HAP-1 (cell line): Measurements from ENCODE around the gene P2RY2.

Experiments used
- DNase-seq, 2 experiments: peaks; one replicate each; pipeline ENCODE4 v3.0.0-alpha.2; 2016 to 2020; ENCODE audit warnings: low spot score in 2 of 2
- H3K27me3 ChIP-seq: fragments of 250-450 bp; sonication (Bioruptor Pico); 2 replicates; pipeline ENCODE4 v1.5.1; 2020; ENCODE audit warnings: low read depth, mild to moderate bottlenecking, moderate library complexity
- H3K36me3 ChIP-seq: fragments of 250-450 bp; sonication (Bioruptor Pico); replicated peaks from 2 replicates; pipeline ENCODE4 v1.5.1; 2020; ENCODE audit warnings: mild to moderate bottlenecking
- H3K4me1 ChIP-seq: fragments of 250-450 bp; sonication (Bioruptor Pico); 2 replicates; pipeline ENCODE4 v1.5.1; 2020; ENCODE audit warnings: mild to moderate bottlenecking
- H3K4me3 ChIP-seq: fragments of 250-450 bp; sonication (Bioruptor Pico); 2 replicates; pipeline ENCODE4 v1.5.1; 2020; ENCODE audit warnings: mild to moderate bottlenecking, moderate library complexity
- H3K9me3 ChIP-seq: fragments of 250-450 bp; sonication (Bioruptor Pico); 2 replicates; pipeline ENCODE4 v1.5.1; 2020; ENCODE audit warnings: mild to moderate bottlenecking, moderate library complexity
- in situ Hi-C: fragments of 300-500 bp; cut with MboI; formaldehyde crosslinking; loops from 3 replicates; pipeline ENCODE4 v1.14.3; 2020; ENCODE audit warnings: low sequenced_read_pairs, inconsistent platforms, mixed read lengths

P2RY2 gene

GRCh38 chr11:73218106-73218829 lies at the start of gene P2RY2:
Gene P2RY2, plus strand, starts transcription at chr11:73218281. Its CDS starts 15,879 bp downstream, at chr11:73234160.
- in situ Hi-C loops, result no loop called here
- Histone ChIP-seq H3K4me3 (peak within 1 kb of the TSS; percentile 43), H3K4me1 (no peaks in the 10 kb centered on the region; the same call in 1 of the 2 replicates), H3K27me3 (no peaks in the 10 kb centered on the region), H3K36me3 (no peaks in the 10 kb centered on the region), H3K9me3 (no peaks in the 10 kb centered on the region)
- DNase-seq, result peak; percentile 59 to 88

GRCh38 chr11:73168925-73169579 lies 49.0 kb upstream of the P2RY2 start:
- H3K27me3 ChIP-seq, result no peaks in the 10 kb centered on the region
- H3K9me3 ChIP-seq, result no peaks in the 10 kb centered on the region
- H3K4me3 ChIP-seq, result no peak overlapping the region
- in situ Hi-C loops, result no loop called here
- H3K4me1 ChIP-seq, result no peaks in the 10 kb centered on the region
- H3K36me3 ChIP-seq, result no peaks in the 10 kb centered on the region
- DNase-seq, result no peak

- Histone ChIP-seq H3K9me3 (no peaks in the 10 kb centered on the region), H3K27me3 (no peaks in the 10 kb centered on the region), H3K4me1 (no peaks in the 10 kb centered on the region), H3K4me3 (no peak overlapping the region), H3K36me3 (no peaks in the 10 kb centered on the region)
- in situ Hi-C loops, result no loop called here
- no peak for DNase-seq
These were observed 47.9 kb upstream of the P2RY2 start for GRCh38 chr11:73170140-73170539.

GRCh38 chr11:73171436-73172161 lies 46.5 kb upstream of the P2RY2 start:
- no peaks in the 10 kb centered on the region for H3K27me3 ChIP-seq
- H3K9me3 ChIP-seq, result no peaks in the 10 kb centered on the region
- in situ Hi-C loops, result no loop called here
- H3K4me1 ChIP-seq, result no peaks in the 10 kb centered on the region
- DNase-seq, result no peak
- no peak overlapping the region for H3K4me3 ChIP-seq
- H3K36me3 ChIP-seq, result no peaks in the 10 kb centered on the region

GRCh38 chr11:73172992-73173656 lies 45.0 kb upstream of the P2RY2 start:
- no peaks in the 10 kb centered on the region for H3K36me3 ChIP-seq
- DNase-seq, result no peak

GRCh38 chr11:73173755-73174494 lies 44.2 kb upstream of the P2RY2 start:
- H3K27me3 ChIP-seq, result no peaks in the 10 kb centered on the region

More at GRCh38 chr11:73172992-73173656, 45.0 kb upstream of the P2RY2 start:
- Histone ChIP-seq H3K4me1 (no peaks in the 10 kb centered on the region), H3K9me3 (no peaks in the 10 kb centered on the region), H3K27me3 (no peaks in the 10 kb centered on the region), H3K4me3 (no peak overlapping the region)
- in situ Hi-C loops, result no loop called here

GRCh38 chr11:73174495-73174791 lies 43.6 kb upstream of the P2RY2 start:
- Histone ChIP-seq H3K27me3 (no peaks in the 10 kb centered on the region), H3K4me3 (no peak overlapping the region), H3K36me3 (no peaks in the 10 kb centered on the region), H3K4me1 (no peaks in the 10 kb centered on the region), H3K9me3 (no peaks in the 10 kb centered on the region)
- in situ Hi-C loops, result no loop called here
- DNase-seq, result no peak

More at GRCh38 chr11:73173755-73174494, 44.2 kb upstream of the P2RY2 start:
- no peak for DNase-seq
- Histone ChIP-seq H3K4me1 (no peaks in the 10 kb centered on the region), H3K36me3 (no peaks in the 10 kb centered on the region), H3K4me3 (no peak overlapping the region), H3K9me3 (no peaks in the 10 kb centered on the region)
- in situ Hi-C loops, result no loop called here

- Histone ChIP-seq H3K36me3 (no peaks in the 10 kb centered on the region), H3K27me3 (no peaks in the 10 kb centered on the region), H3K9me3 (no peaks in the 10 kb centered on the region), H3K4me3 (no peak overlapping the region), H3K4me1 (no peaks in the 10 kb centered on the region)
- in situ Hi-C loops, result loop anchor here (5.0 kb wide), 2 partner anchors 348 to 453 kb away; no protein-coding TSS in a partner anchor
- DNase-seq, result no peak
These were observed 42.4 kb upstream of the P2RY2 start for GRCh38 chr11:73175551-73176144.

GRCh38 chr11:73176145-73176873 lies 41.8 kb upstream of the P2RY2 start:
- H3K27me3 ChIP-seq, result no peaks in the 10 kb centered on the region
- H3K4me1 ChIP-seq, result no peaks in the 10 kb centered on the region
- DNase-seq, result no peak
- H3K4me3 ChIP-seq, result no peak overlapping the region
- in situ Hi-C loops, result loop anchor here (5.0 kb wide), 2 partner anchors 349 to 454 kb away; no protein-coding TSS in a partner anchor
- H3K36me3 ChIP-seq, result no peaks in the 10 kb centered on the region
- H3K9me3 ChIP-seq, result no peaks in the 10 kb centered on the region

- H3K4me3 ChIP-seq, result no peak overlapping the region
- no peak for DNase-seq
- in situ Hi-C loops, result loop anchor here (5.0 kb wide), 2 partner anchors 350 to 455 kb away; no protein-coding TSS in a partner anchor
- H3K9me3 ChIP-seq, result no peaks in the 10 kb centered on the region
- H3K4me1 ChIP-seq, result no peaks in the 10 kb centered on the region
- no peaks in the 10 kb centered on the region for H3K36me3 ChIP-seq
- no peaks in the 10 kb centered on the region for H3K27me3 ChIP-seq
These were observed 41.3 kb upstream of the P2RY2 start for GRCh38 chr11:73176874-73177155.

GRCh38 chr11:73177380-73177777 lies 40.7 kb upstream of the P2RY2 start:
- Histone ChIP-seq H3K9me3 (no peaks in the 10 kb centered on the region), H3K36me3 (no peaks in the 10 kb centered on the region), H3K4me1 (no peaks in the 10 kb centered on the region), H3K4me3 (no peak overlapping the region), H3K27me3 (no peaks in the 10 kb centered on the region)
- DNase-seq, result no peak
- in situ Hi-C loops, result loop anchor here (5.0 kb wide), 2 partner anchors 350 to 455 kb away; no protein-coding TSS in a partner anchor

GRCh38 chr11:73177778-73178539 lies 40.1 kb upstream of the P2RY2 start:
- no peaks in the 10 kb centered on the region for H3K4me1 ChIP-seq
- in situ Hi-C loops, result loop anchor here (5.0 kb wide), 2 partner anchors 351 to 456 kb away; no protein-coding TSS in a partner anchor
- no peaks in the 10 kb centered on the region for H3K27me3 ChIP-seq
- no peaks in the 10 kb centered on the region for H3K36me3 ChIP-seq
- no peaks in the 10 kb centered on the region for H3K9me3 ChIP-seq
- H3K4me3 ChIP-seq, result no peak overlapping the region
- peak; percentile 32 to 78 for DNase-seq
